GM12864 (cell line): Measurements from ENCODE around the gene PACS1.

Experiments used
- DNase-seq: peaks from one replicate; pipeline ENCODE4 v3.0.0-alpha.2; 2011; ENCODE audit warnings: low read depth
- H3K4me3 ChIP-seq: 2 replicates; pipeline ENCODE4 v1.5.1; 2011; ENCODE audit warnings: mild to moderate bottlenecking, low read depth, low read length, control low read depth
- CTCF ChIP-seq: IDR thresholded peaks from 2 replicates; pipeline ENCODE4 v1.5.1; 2011; ENCODE audit warnings: low read depth, mild to moderate bottlenecking, moderate library complexity, low read length, control low read depth, inconsistent platforms; ENCODE audit errors: missing control alignments

PACS1 gene

DNA sequence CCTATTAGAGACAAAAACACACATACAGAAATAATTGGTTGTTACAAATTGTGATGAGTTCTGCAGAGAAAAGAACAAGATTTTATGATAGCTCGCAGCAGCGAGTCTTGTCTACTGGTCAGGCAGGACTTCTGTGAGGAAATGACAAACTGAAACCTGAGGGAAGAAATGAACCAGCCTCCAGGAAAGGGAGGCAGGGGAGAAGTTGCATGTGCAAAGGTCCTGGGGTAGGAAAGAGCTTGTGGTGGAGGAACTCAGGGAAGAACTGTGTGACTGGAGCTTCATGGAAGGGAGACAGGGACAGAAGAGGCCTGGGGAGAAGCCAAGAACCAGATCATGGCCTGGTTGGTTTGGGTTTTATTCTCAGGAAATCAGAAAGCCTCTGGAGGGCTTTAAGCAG is 189.2 kb downstream of the PACS1 start:
- no peak for DNase-seq
- H3K4me3 ChIP-seq, result no peak overlapping the region
- no peak for TF ChIP-seq CTCF

DNA sequence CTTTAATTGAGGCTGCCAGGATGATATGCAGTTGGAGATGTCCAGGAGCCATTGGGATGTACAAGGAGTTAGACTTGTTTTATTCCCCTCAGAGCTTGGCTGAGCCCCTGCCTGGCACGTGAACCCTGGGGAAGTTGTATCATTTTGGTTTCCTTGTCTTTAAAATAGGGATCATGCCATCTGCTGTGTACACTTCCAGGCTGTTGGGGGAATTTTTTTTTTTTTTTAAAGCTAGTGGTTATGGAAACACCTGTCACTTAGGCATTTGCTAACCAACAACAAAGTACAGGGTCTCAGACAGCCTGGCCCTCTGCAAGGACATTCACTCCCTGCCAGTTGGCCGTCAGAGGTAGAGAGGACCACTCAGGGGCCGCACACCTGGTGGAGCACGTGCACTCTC is 189.9 kb downstream of the PACS1 start:
- no peak for TF ChIP-seq CTCF
- no peak for DNase-seq
- H3K4me3 ChIP-seq, result no peak overlapping the region

DNA sequence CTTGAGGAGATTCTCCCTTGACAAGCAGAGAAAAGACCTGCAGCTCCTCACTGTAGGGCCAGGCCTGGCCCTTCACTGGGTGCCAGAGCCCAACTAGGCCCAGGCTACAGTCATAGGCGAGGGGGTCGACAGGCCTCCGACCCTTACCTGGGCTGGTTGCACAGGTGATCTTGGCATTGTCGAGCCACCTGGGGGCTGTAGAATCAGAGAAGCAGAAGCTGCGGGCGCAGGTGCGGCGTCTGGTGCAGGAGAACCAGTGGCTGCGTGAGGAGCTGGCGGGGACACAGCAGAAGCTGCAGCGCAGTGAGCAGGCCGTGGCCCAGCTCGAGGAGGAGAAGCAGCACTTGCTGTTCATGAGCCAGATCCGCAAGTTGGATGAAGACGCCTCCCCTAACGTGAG is 191.5 kb downstream of the PACS1 start:
- no peak for DNase-seq
- TF ChIP-seq CTCF, result no peak
- no peak overlapping the region for H3K4me3 ChIP-seq

DNA sequence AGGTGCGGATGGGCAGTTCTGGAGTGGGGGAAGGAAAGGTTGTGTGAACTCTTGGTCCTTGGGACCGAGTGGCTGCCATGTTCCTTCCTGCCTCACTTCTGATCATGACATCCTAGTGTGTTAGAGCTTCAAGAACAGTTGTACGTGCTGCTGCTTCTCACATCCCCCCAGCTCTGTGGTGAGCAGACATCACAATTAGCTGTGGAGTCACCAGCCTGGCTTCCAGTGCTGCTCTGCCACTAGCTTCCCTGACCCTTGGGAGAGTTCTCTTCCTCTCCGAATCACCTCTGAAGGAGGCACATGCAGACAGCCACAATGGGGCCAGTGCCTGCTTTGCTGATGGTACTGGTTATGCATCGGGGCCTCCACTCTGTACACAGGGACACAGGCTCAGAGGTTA is 192.1 kb downstream of the PACS1 start:
- DNase-seq, result no peak
- no peak overlapping the region for H3K4me3 ChIP-seq
- TF ChIP-seq CTCF, result no peak

GRCh38 chr11:66262696-66263095 is 192.6 kb downstream of the PACS1 start:
- no peak for DNase-seq
- TF ChIP-seq CTCF, result no peak
- no peak overlapping the region for H3K4me3 ChIP-seq

DNA sequence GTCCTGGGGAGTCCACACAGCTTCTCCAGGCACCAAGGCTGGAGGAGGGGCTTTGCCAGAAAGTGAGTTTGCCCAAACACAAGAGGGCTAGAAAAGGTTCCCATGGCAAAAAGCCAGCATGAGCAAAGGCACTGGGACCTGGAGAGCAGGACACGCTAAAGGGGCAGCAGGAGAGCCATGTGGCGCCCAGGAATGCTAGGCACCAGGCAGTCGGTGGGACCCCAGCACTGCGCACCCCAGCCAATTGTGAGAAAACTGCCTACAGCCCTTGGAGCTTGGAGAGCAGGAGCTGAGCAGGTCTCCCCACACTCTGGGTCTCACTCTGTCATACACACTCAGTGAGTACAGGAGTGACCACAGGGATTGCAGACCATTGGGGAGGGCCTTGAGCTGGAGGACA is 193.2 kb downstream of the PACS1 start:
- DNase-seq, result no peak
- no peak for TF ChIP-seq CTCF
- H3K4me3 ChIP-seq, result no peak overlapping the region

- no peak overlapping the region for H3K4me3 ChIP-seq
- no peak for DNase-seq
- no peak for TF ChIP-seq CTCF
Measured at GRCh38 chr11:66263785-66264184, 193.7 kb downstream of the PACS1 start.
